OCI-LY7 (cell line): Measurements from ENCODE around the gene ARHGAP24. TPM values are rescaled to one million over a fixed set of nuclear protein-coding genes. Genes with fewer than 3 reads are reported as not detected.
"Not testable (repeated sequence)": the region's sequence is repeated elsewhere in the genome, so short reads cannot be mapped to it uniquely, and the experiment has no call there.

Experiments
- BruUV-seq: library from RNA; stranded (reverse); fragments of 400-500 nt; replicated peaks from 2 replicates; lab custom pipeline; 2021; lab: Mats Ljungman, UMichigan
- CTCF ChIA-PET: fragments of 300-600 bp; sonication (Branson Sonifier 250); formaldehyde crosslinking; loops from one replicate; lab custom pipeline; 2022; ENCODE audit warnings: antibody characterized with exemption; ENCODE audit not compliant: unreplicated experiment; lab: Charles Lee
- POLR2A ChIA-PET: fragments of 300-600 bp; sonication (Branson Sonifier 250); formaldehyde crosslinking; loops from one replicate; lab custom pipeline; 2022; ENCODE audit warnings: antibody characterized with exemption; lab: Charles Lee
- DNase-seq: peaks from one replicate; pipeline ENCODE4 v3.0.0-alpha.2; 2015; ENCODE audit warnings: low spot score
- H2AFZ ChIP-seq: fragments of 200-600 bp; sonication (generic), shearing (Covaris generic); 2 replicates; pipeline ENCODE4 v1.6.1; 2014; ENCODE audit warnings: mild to moderate bottlenecking, antibody characterized with exemption, low read length, moderate library complexity
- H3K27ac ChIP-seq: fragments of 200-600 bp; sonication (generic); 2 replicates; pipeline ENCODE4 v1.5.1; 2014; ENCODE audit warnings: mixed run types, low read depth, mild to moderate bottlenecking, moderate library complexity, low read length, inconsistent platforms; ENCODE audit not compliant: poor library complexity, severe bottlenecking
- H3K36me3 ChIP-seq: fragments of 200-600 bp; sonication (generic); 2 replicates; pipeline ENCODE4 v1.6.1; 2014; ENCODE audit warnings: mild to moderate bottlenecking, antibody characterized with exemption, low read length, moderate library complexity, mixed read lengths; ENCODE audit not compliant: insufficient read depth
- H3K4me1 ChIP-seq: fragments of 200-600 bp; sonication (generic); 2 replicates; pipeline ENCODE4 v1.5.1; 2014; ENCODE audit warnings: mild to moderate bottlenecking, low read length; ENCODE audit not compliant: insufficient read depth, poor library complexity, severe bottlenecking
- H3K4me2 ChIP-seq: fragments of 200-600 bp; sonication (generic); 2 replicates; pipeline ENCODE4 v1.6.1; 2014; ENCODE audit warnings: mild to moderate bottlenecking, low read length
- H3K4me3 ChIP-seq: fragments of 200-600 bp; sonication (generic); 2 replicates; pipeline ENCODE4 v1.5.1; 2014; ENCODE audit warnings: mild to moderate bottlenecking, low read depth, low read length; ENCODE audit not compliant: poor library complexity, severe bottlenecking
- H3K79me2 ChIP-seq: fragments of 200-600 bp; sonication (generic); 2 replicates; pipeline ENCODE4 v1.6.1; 2016; ENCODE audit warnings: low read depth, mild to moderate bottlenecking, low read length, moderate library complexity, mixed read lengths; ENCODE audit not compliant: insufficient read depth
- H3K9me2 ChIP-seq: fragments of 200-600 bp; sonication (generic); 2 replicates; pipeline ENCODE4 v1.6.1; 2016; ENCODE audit warnings: mild to moderate bottlenecking, low read length, mixed read lengths; ENCODE audit not compliant: insufficient read depth
- H3K9me3 ChIP-seq: fragments of 200-600 bp; sonication (generic); 2 replicates; pipeline ENCODE4 v1.6.1; 2014; ENCODE audit warnings: mild to moderate bottlenecking, mixed run types, low read length, mixed read lengths
- H4K20me1 ChIP-seq: fragments of 200-600 bp; sonication (generic); 2 replicates; pipeline ENCODE4 v1.6.1; 2014; ENCODE audit warnings: mild to moderate bottlenecking, antibody characterized with exemption, low read length, moderate library complexity, mixed read lengths; ENCODE audit not compliant: insufficient read depth
- CTCF ChIP-seq: fragments of 200-600 bp; sonication (generic); conservative IDR thresholded peaks from 2 replicates; pipeline ENCODE4 v1.5.1; 2014; ENCODE audit warnings: mild to moderate bottlenecking, antibody characterized with exemption, low read length, moderate library complexity, mixed read lengths
- EZH2phosphoT487 ChIP-seq: fragments of 200-600 bp; sonication (generic); IDR thresholded peaks from 2 replicates; pipeline ENCODE4 v1.6.1; 2018; ENCODE audit warnings: low read depth, borderline replicate concordance, mild to moderate bottlenecking, mixed run types, antibody characterized with exemption, low read length, moderate library complexity, mixed read lengths
- intact Hi-C: fragments of 100-400 bp; cut with micrococcal nuclease; formaldehyde crosslinking; loops from one replicate; pipeline ENCODE4 v1.10.0; 2022; ENCODE audit not compliant: unreplicated experiment
- total RNA-seq, 2 experiments: library from RNA; depleted of rRNA in 1 of 2; stranded (reverse); fragments of >200 nt in 1 of 2; shearing (Covaris generic) in 1 of 2; gene quantifications; 2 replicates each; pipeline ENCODE4 v1.2.3, GENCODE V29; 2014 to 2022

Gene ARHGAP24
- total RNA-seq, 2 experiments from 2014 or later, result 0.88 to 4.4 TPM

GRCh38 chr4:85913931-85914694, 439.2 kb downstream of the ARHGAP24 start:
- Histone ChIP-seq H4K20me1 (no peaks in the 10 kb centered on the region), H3K4me1 (no peaks in the 10 kb centered on the region), H3K4me3 (no peak overlapping the region), H3K36me3 (no peaks in the 10 kb centered on the region), H3K27ac (no peak overlapping the region), H3K9me3 (no peaks in the 10 kb centered on the region), H3K9me2 (no peaks in the 10 kb centered on the region), H3K79me2 (no peaks in the 10 kb centered on the region), H3K4me2 (no peak overlapping the region), H2AFZ (no peak overlapping the region)
- ChIA-PET CTCF (no interaction called here), POLR2A (no interaction called here)
- no peak for DNase-seq
- no TSS peak for BruUV-seq
- TF ChIP-seq CTCF, result no peak
- no peak for TF ChIP-seq EZH2phosphoT487
- intact Hi-C loops, result no loop called here

GRCh38 chr4:85915570-85915969, 440.6 kb downstream of the ARHGAP24 start:
- H3K79me2 ChIP-seq, H3K36me3 ChIP-seq, H3K4me1 ChIP-seq, intact Hi-C loops, H3K4me2 ChIP-seq, POLR2A ChIA-PET, H3K9me3 ChIP-seq, H3K4me3 ChIP-seq, DNase-seq, H4K20me1 ChIP-seq, H2AFZ ChIP-seq, H3K27ac ChIP-seq, H3K9me2 ChIP-seq, BruUV-seq, CTCF ChIA-PET: not testable (repeated sequence)

GRCh38 chr4:85919200-85919887, 444.4 kb downstream of the ARHGAP24 start:
- BruUV-seq, result no TSS peak
- intact Hi-C loops, result no loop called here
- no peaks in the 10 kb centered on the region for H3K79me2 ChIP-seq

More at GRCh38 chr4:85919200-85919887, 444.4 kb downstream of the ARHGAP24 start:
- ChIA-PET CTCF (no interaction called here), POLR2A (no interaction called here)
- no peaks in the 10 kb centered on the region for H4K20me1 ChIP-seq
- TF ChIP-seq CTCF (no peak), EZH2phosphoT487 (no peak)
- no peak for DNase-seq
- H3K4me1 ChIP-seq, result no peaks in the 10 kb centered on the region
- H3K36me3 ChIP-seq, result no peaks in the 10 kb centered on the region
- H3K9me3 ChIP-seq, result no peaks in the 10 kb centered on the region
- no peak overlapping the region for H3K4me2 ChIP-seq
- no peak overlapping the region for H3K27ac ChIP-seq
- H2AFZ ChIP-seq, result no peak overlapping the region
- H3K9me2 ChIP-seq, result no peaks in the 10 kb centered on the region
- H3K4me3 ChIP-seq, result no peak overlapping the region
